Measurements from ENCODE around the gene RHD. TPM values are rescaled to one million over a fixed set of nuclear protein-coding genes. Genes with fewer than 3 reads are reported as not detected.
A peak's percentile ranks its signal among the peaks of the same experiment; 100 is the strongest.
"Not testable (repeated sequence)": the region's sequence is repeated elsewhere in the genome, so short reads cannot be mapped to it uniquely, and the experiment has no call there.

Gene RHD
- total RNA-seq, 1 experiment from 2014 or later, result 1.3 TPM

DNA sequence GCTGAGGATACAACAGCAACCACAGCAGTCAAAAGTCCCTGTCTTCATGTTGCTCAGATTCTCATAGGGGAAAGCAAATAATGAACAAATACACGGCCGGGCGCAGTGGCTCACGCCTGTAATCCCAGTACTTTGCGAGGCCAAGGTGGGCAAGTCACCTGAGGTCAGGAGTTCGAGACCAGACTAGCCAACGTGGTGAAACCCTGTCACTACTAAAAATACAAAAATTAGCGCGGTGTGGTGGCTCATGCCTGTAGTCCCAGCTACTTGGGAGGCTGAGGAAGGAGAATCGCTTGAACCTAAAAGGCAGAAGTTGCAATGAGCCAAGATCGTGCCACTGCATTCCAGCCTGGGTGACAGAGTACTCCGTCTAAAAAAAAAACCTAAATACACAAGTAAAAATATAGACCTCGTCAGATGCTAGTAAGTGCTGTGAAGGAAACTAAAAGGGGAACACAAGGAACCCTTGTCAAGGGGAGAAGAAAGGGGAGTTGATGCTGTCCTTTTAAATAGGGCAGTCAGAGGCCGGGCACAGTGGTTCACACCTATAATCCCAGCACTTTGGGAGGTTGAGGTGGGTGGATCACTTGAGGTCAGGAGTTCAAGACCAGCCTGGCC lies 4.1 kb upstream of the RHD start:
- H3K4ac ChIP-seq (ENCODE audit: low read depth, low read length); H3K4me1 ChIP-seq (ENCODE audit: insufficient read depth, low read length); H2BK5ac ChIP-seq (ENCODE audit: insufficient read length, low read length); H3K4me2 ChIP-seq (ENCODE audit: insufficient read depth, insufficient read length, low read length); H3K14ac ChIP-seq (ENCODE audit: insufficient read depth, low read length); H4K5ac ChIP-seq (ENCODE audit: insufficient read length, low read depth, low read length); H3K9me3 ChIP-seq (ENCODE audit: control insufficient read depth, low read depth, low read length); H2BK15ac ChIP-seq (ENCODE audit: low read depth, low read length); H3K56ac ChIP-seq (ENCODE audit: insufficient read length, low read depth, low read length); H4K8ac ChIP-seq (replicated peaks; ENCODE audit: insufficient read length, low read depth, low read length); H3K79me1 ChIP-seq (ENCODE audit: insufficient read depth, low read depth, low read length, poor library complexity, severe bottlenecking); H3K9me3 Mint-ChIP-seq; H3K23ac ChIP-seq (ENCODE audit: insufficient read length, low read depth, low read length); H4K20me1 ChIP-seq (ENCODE audit: control insufficient read depth, insufficient read depth, insufficient read length); H3K36me3 Mint-ChIP-seq (ENCODE audit: insufficient read depth in 1 of 3, low read depth in 3 of 3); H3K27ac Mint-ChIP-seq; H3K27me3 ChIP-seq (ENCODE audit: insufficient read depth, low read length); H3K23me2 ChIP-seq (ENCODE audit: insufficient read length, low read depth, low read length, poor library complexity, severe bottlenecking); H3K9ac ChIP-seq (ENCODE audit: extremely low read depth, insufficient read length, low read length); H2BK120ac ChIP-seq (ENCODE audit: low read depth, low read length, poor library complexity, severe bottlenecking); H2AFZ ChIP-seq (ENCODE audit: low read length); H2BK12ac ChIP-seq (ENCODE audit: insufficient read length, low read depth, low read length); H2AK5ac ChIP-seq (ENCODE audit: insufficient read length, low read length); H2BK20ac ChIP-seq (ENCODE audit: low read depth, low read length, poor library complexity, severe bottlenecking); H4K91ac ChIP-seq (ENCODE audit: insufficient read length, low read depth, low read length); H3K27ac ChIP-seq (ENCODE audit: insufficient read length, low read depth, low read length); DNase-seq; H3K27me3 Mint-ChIP-seq (ENCODE audit: low read depth); H3K79me2 ChIP-seq (ENCODE audit: insufficient read depth, low read length); H3T11ph ChIP-seq (ENCODE audit: low read length); H3K18ac ChIP-seq (ENCODE audit: insufficient read length, low read depth, low read length): not testable (repeated sequence)
- peaks cover 13 to 20% of the 10 kb centered on the region in 2 experiments for H3K4me1 Mint-ChIP-seq
- peak overlapping the region; percentile 59 to 73; a peak in 4 of 5 replicates for H3K4me3 Mint-ChIP-seq
- no CpG with 5 or more reads among the region's 14 CpGs for WGBS (ENCODE audit: extremely low coverage, insufficient read length, low lambda C conversion rate)

DNA sequence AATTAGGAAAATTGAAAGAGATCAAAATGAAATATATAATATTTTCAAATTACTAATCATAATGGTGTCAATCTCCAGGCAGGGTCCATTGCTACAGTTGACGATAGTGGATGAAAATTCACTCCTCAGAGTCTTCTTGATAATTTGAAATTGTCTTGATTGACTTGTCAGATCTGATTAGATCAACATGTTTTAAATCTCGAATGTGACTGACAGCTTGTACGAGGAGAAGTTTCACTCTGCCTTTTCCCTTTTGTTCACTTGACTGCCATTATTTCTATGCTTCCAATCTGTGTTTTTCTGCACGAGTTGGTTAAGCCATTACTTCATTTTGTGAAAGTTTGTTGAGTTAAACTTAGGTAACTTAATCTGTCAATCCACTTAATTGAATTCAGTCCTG lies 3.3 kb downstream of the RHD start:
- not testable (repeated sequence) for H2BK12ac ChIP-seq (ENCODE audit: insufficient read length, low read depth, low read length); H4K91ac ChIP-seq (ENCODE audit: insufficient read length, low read depth, low read length); H4K20me1 ChIP-seq (ENCODE audit: control insufficient read depth, insufficient read depth, insufficient read length); H3K4me1 Mint-ChIP-seq; H3K4me1 ChIP-seq (ENCODE audit: insufficient read depth, low read length); H3K79me2 ChIP-seq (ENCODE audit: insufficient read depth, low read length); H2BK120ac ChIP-seq (ENCODE audit: low read depth, low read length, poor library complexity, severe bottlenecking); H3K79me1 ChIP-seq (ENCODE audit: insufficient read depth, low read depth, low read length, poor library complexity, severe bottlenecking); H3K36me3 Mint-ChIP-seq (ENCODE audit: insufficient read depth in 1 of 3, low read depth in 3 of 3); H3K27ac ChIP-seq (ENCODE audit: insufficient read length, low read depth, low read length); H3T11ph ChIP-seq (ENCODE audit: low read length); H3K9me3 ChIP-seq (ENCODE audit: control insufficient read depth, low read depth, low read length); H2AFZ ChIP-seq (ENCODE audit: low read length); DNase-seq; H3K23ac ChIP-seq (ENCODE audit: insufficient read length, low read depth, low read length); H4K8ac ChIP-seq (replicated peaks; ENCODE audit: insufficient read length, low read depth, low read length); H2AK5ac ChIP-seq (ENCODE audit: insufficient read length, low read length); H3K23me2 ChIP-seq (ENCODE audit: insufficient read length, low read depth, low read length, poor library complexity, severe bottlenecking); H3K4me2 ChIP-seq (ENCODE audit: insufficient read depth, insufficient read length, low read length); H3K9me3 Mint-ChIP-seq; H3K56ac ChIP-seq (ENCODE audit: insufficient read length, low read depth, low read length); H3K27me3 ChIP-seq (ENCODE audit: insufficient read depth, low read length); H3K14ac ChIP-seq (ENCODE audit: insufficient read depth, low read length); H4K5ac ChIP-seq (ENCODE audit: insufficient read length, low read depth, low read length); H3K27ac Mint-ChIP-seq; H3K18ac ChIP-seq (ENCODE audit: insufficient read length, low read depth, low read length); H3K9ac ChIP-seq (ENCODE audit: extremely low read depth, insufficient read length, low read length); H2BK5ac ChIP-seq (ENCODE audit: insufficient read length, low read length); H3K27me3 Mint-ChIP-seq (ENCODE audit: low read depth); H2BK15ac ChIP-seq (ENCODE audit: low read depth, low read length); H3K4ac ChIP-seq (ENCODE audit: low read depth, low read length); H3K4me3 Mint-ChIP-seq; H2BK20ac ChIP-seq (ENCODE audit: low read depth, low read length, poor library complexity, severe bottlenecking)
- no CpG with 5 or more reads among the region's 4 CpGs for WGBS (ENCODE audit: extremely low coverage, insufficient read length, low lambda C conversion rate)
